ENCODE measurements around the gene GPR31.

The GPR31 gene

DNA sequence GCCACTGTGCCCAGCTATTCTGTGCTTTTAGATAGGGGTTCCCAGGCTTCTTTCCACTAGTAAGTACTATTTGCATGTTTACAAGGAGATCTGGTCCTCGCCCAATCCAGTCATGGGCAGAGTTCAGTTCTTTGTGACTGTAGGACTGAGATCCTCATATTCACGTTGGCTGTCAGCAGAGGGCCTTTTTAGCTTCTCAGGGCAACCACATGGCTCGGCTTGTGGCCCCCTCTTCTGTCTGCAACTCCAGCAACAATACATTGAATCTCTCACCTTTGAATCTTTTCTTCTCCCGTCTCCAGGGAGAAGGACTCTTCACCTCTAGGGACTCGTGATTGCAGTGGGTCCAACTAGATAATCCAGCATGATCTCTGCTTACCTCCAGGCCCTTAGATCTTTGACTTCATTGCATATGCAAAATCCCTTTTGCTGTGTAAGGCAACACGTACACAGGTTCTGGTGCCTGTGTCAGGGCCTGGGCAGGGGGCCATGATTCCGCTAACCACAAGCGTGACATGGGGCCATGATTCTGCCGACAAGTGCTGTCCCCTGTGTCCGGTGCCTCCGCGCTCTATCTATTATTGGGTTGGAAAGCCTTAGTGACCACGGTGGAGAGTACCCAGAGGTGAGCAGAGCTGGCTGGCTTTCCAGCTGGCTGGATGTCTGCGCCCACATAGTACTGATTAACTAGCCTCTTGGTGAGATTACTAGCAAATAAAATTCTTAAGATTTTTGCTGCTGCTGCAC is 29.8 kb downstream of the GPR31 start:
- Histone ChIP-seq H3K4me1 (ENCODE audit: insufficient read depth, low read length) (no peaks in the 10 kb centered on the region), H3K4me3 (ENCODE audit: low read length) (no peak overlapping the region), H2AFZ (ENCODE audit: low read depth, low read length) (no peak overlapping the region), H3K36me3 (ENCODE audit: insufficient read depth, low read length) (no peaks in the 10 kb centered on the region), H3K9me3 (ENCODE audit: low read length) (no peaks in the 10 kb centered on the region), H3K27me3 (ENCODE audit: insufficient read depth, low read length) (no peaks in the 10 kb centered on the region)

DNA sequence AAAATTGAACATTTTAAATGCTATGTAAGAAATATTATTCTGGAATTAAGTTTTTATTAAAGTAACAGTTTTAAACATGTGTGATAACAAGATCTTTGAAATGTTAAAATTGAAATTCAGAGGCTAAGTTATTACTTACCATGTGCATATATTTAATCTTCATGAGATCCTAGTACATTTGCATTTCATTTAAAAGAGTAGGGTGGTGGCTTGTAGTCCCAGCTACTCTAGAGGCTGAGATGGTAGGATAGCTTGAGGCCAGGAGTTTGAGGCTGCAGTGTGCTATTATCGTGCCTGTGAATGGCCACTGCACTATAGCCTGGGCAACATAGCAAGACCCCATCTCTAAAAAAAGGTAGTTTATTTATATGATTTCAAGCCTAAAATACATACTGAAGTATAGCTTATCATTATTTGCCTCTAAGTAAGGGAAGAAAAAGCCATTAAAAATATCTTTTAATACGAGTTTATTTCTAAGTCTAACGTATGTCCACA is 31.9 kb downstream of the GPR31 start:
- Histone ChIP-seq H3K36me3 (ENCODE audit: insufficient read depth, low read length) (no peaks in the 10 kb centered on the region), H3K4me3 (ENCODE audit: low read length) (no peak overlapping the region), H3K9me3 (ENCODE audit: low read length) (no peaks in the 10 kb centered on the region), H3K27me3 (ENCODE audit: insufficient read depth, low read length) (no peaks in the 10 kb centered on the region), H2AFZ (ENCODE audit: low read depth, low read length) (no peak overlapping the region), H3K4me1 (ENCODE audit: insufficient read depth, low read length) (peaks cover 2% of the 10 kb centered on the region)

- no peak overlapping the region for H2AFZ ChIP-seq (ENCODE audit: low read depth, low read length)
- no peak overlapping the region for H3K4me3 ChIP-seq (ENCODE audit: low read length)
- H3K36me3 ChIP-seq (ENCODE audit: insufficient read depth, low read length): no peaks in the 10 kb centered on the region
- H3K27me3 ChIP-seq (ENCODE audit: insufficient read depth, low read length): no peaks in the 10 kb centered on the region
- peaks cover 7% of the 10 kb centered on the region for H3K4me1 ChIP-seq (ENCODE audit: insufficient read depth, low read length)
- H3K9me3 ChIP-seq (ENCODE audit: low read length): no peaks in the 10 kb centered on the region
These were observed 32.4 kb downstream of the GPR31 start for GRCh38 chr6:167125410-167125809.

DNA sequence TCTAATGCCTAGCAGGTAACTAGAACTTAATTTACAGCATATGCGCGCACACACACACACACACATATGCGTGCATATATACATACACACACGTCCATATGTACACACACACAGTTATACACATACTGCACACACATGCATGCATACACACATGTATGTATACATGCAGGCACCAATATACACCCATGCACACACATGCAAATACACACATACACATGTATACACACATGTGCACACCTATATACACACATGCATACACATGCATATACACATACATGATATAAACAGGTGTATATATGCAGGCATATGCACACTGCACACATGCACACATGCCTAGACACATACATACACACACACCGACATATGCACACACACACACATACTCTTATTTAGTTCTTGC is 33.0 kb downstream of the GPR31 start:
- Histone ChIP-seq H3K36me3 (ENCODE audit: insufficient read depth, low read length) (no peaks in the 10 kb centered on the region), H3K4me1 (ENCODE audit: insufficient read depth, low read length) (peaks cover 9% of the 10 kb centered on the region), H3K4me3 (ENCODE audit: low read length) (no peak overlapping the region), H3K27me3 (ENCODE audit: insufficient read depth, low read length) (no peaks in the 10 kb centered on the region), H3K9me3 (ENCODE audit: low read length) (no peaks in the 10 kb centered on the region), H2AFZ (ENCODE audit: low read depth, low read length) (no peak overlapping the region)

DNA sequence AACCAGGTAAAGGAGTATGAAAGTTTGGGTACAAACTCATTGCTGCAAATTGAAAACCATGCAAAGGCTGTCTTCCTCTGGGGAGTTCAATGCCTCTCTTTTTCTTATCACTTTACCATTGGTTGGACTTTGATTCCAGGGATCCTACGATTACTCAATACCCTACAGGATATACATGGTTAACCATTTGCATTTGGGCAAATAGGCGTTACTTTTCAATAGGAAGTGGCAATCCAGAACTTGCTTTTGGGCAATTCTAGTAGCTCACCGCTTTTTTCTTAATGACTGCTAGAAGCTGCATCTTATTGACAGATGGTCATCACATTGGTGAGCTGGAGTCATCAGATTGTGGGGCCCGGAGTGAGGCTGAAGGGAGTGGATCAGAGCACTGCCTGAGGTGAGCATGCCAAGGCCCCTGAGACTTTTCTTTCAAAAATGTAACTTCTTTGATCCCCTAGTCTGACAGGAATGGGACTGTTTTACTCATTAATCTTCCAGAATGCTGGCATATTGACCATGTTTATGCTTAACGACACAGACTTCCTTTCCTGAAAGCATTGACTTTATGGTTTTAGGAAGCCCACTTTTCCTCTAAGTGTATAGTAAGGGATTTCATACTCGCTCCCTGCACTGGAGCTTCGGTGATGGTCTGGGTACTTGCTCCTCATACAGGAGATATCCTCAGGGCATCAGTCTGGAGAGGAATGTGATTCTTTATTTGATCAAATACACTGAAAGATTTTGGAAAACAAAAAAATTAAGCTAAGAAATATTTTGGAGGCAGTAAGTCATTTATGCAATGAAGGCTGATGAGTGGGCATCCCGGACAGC is 34.7 kb downstream of the GPR31 start, which contains the start of gene CCR6:
CCR6 (plus strand) TSS at position 270 of the 831 bp plus-strand sequence. CDS start 13,039 bp downstream, outside the sequence.
- H3K9me3 ChIP-seq (ENCODE audit: low read length): no peaks in the 10 kb centered on the region
- H3K4me1 ChIP-seq (ENCODE audit: insufficient read depth, low read length): peaks cover 9% of the 10 kb centered on the region

DNA sequence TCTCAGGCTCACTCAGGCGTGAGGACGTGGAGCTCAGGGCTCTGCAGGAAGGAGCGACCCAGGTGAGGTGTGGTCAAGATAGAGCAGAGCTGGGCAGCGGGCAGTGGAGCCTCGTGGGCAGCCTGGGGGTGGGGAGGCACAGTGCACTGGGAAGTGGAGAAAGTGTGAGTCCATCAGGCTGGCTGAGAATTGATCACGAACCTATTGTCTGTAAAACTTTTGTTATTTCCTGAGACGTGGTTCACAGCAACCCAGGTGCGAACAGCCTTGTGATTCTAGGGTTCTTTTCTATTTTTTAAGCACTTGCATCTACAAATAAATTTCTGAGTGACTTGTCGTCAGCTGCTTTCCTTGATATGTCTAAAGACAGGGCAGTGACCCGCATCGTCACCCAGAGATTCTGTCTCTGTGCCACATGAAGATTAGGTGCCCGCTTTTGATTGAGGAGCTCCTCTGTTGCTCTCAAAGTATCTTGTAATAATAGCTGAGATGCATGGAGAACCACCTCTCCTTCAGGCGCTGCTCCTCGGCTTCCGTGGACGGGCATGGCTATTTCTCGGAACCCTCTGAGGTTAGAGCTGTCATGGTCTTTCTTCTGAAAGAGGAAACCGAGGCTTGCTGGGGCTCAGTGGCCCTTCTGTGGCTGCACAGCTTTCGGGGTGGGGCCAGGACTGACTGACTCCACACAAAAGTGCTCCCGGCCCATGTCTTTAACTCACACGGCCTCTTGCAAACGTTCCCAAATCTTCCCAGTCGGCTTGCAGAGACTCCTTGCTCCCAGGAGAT is 35.5 kb downstream of the GPR31 start:
- Histone ChIP-seq H3K9me3 (ENCODE audit: low read length) (no peaks in the 10 kb centered on the region), H3K36me3 (ENCODE audit: insufficient read depth, low read length) (no peaks in the 10 kb centered on the region), H3K4me3 (ENCODE audit: low read length) (no peak overlapping the region), H2AFZ (ENCODE audit: low read depth, low read length) (no peak overlapping the region), H3K27me3 (ENCODE audit: insufficient read depth, low read length) (no peaks in the 10 kb centered on the region), H3K4me1 (ENCODE audit: insufficient read depth, low read length) (peaks cover 9% of the 10 kb centered on the region)

More for the DNA sequence above, 34.7 kb downstream of the GPR31 start, which contains the start of gene CCR6:
- no peak within 1 kb of the TSS for H2AFZ ChIP-seq (ENCODE audit: low read depth, low read length)
- H3K4me3 ChIP-seq (ENCODE audit: low read length): no peak within 1 kb of the TSS
- no peaks in the 10 kb centered on the region for H3K27me3 ChIP-seq (ENCODE audit: insufficient read depth, low read length)
- no peaks in the 10 kb centered on the region for H3K36me3 ChIP-seq (ENCODE audit: insufficient read depth, low read length)

DNA sequence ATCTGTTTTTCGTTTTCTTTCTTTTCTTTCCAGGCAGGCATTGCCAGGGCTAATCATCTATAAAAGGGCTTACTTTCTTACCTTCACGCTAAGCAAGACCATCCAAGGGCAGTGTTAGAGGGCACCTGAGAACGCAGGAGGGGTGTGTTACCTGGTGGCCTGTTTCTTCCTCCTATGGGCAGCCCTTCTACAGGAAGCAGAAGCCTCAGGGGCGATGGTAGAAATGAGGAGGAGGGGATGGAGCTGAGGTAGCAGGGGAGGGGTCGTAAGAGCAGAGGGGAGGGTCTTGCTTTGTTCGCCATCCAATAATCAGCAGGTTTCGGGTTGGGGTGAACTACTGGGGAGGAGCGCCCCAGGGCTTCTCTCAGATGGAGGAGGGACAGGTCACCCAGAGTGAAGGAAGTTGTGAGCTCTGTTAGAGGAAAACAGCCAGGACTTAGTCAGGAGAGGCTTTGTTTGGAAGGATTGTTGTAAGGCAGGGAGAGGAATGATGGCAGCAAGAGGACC is 36.4 kb downstream of the GPR31 start:
- H3K9me3 ChIP-seq (ENCODE audit: low read length): no peaks in the 10 kb centered on the region
- H3K36me3 ChIP-seq (ENCODE audit: insufficient read depth, low read length): no peaks in the 10 kb centered on the region
- H2AFZ ChIP-seq (ENCODE audit: low read depth, low read length): no peak overlapping the region
- no peaks in the 10 kb centered on the region for H3K27me3 ChIP-seq (ENCODE audit: insufficient read depth, low read length)
- peaks cover 9% of the 10 kb centered on the region for H3K4me1 ChIP-seq (ENCODE audit: insufficient read depth, low read length)
- H3K4me3 ChIP-seq (ENCODE audit: low read length): no peak overlapping the region

- no peaks in the 10 kb centered on the region for H3K27me3 ChIP-seq (ENCODE audit: insufficient read depth, low read length)
- no peaks in the 10 kb centered on the region for H3K9me3 ChIP-seq (ENCODE audit: low read length)
- no peak overlapping the region for H2AFZ ChIP-seq (ENCODE audit: low read depth, low read length)
- H3K4me1 ChIP-seq (ENCODE audit: insufficient read depth, low read length): peaks cover 9% of the 10 kb centered on the region
- no peaks in the 10 kb centered on the region for H3K36me3 ChIP-seq (ENCODE audit: insufficient read depth, low read length)
- no peak overlapping the region for H3K4me3 ChIP-seq (ENCODE audit: low read length)
These were observed 37.2 kb downstream of the GPR31 start for GRCh38 chr6:167120583-167120903.

DNA sequence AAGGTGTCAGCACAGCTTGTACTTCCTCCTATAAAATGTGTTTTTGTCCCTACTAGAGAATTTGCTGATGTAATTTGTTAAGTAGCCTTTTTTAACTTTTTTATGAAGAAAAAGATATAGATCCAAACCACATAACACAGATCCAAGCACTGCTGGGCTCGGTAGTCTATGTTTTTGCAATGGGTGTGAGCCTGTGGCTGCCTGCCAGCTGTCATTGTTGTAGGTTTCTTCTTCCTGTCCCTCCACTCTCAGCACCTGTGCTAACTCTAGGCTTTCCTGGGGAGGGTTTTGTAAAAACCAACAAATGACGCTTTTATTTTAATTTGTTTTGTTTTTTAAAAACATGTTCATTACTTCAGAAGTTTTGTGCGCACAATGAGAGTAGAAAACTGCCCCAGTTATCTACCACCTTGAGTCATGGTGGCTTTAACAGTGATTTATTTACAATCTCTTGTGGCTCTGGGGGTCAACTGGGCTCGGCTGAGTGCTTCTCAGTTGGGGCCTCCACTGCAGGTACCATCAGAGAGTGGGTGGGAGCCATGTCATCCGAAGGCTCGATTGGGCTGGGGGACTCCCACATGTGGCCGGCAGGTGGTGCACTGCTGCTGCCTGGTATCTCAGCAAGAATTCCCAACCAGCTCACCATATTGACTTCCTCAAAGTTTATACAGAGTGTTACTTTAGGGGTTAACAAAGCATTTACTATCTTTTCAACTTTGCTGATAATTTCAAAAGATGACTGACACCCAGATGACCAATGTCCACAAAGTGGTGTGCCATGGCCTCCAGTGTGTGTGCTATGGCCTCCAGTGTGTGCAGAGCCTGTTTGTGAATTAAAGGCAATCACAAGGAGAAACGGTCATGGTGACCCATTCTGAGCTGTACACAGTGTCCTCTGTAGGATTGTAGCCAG is 37.9 kb downstream of the GPR31 start:
- no peak overlapping the region for H3K4me3 ChIP-seq (ENCODE audit: low read length)
- H2AFZ ChIP-seq (ENCODE audit: low read depth, low read length): no peak overlapping the region
- no peaks in the 10 kb centered on the region for H3K9me3 ChIP-seq (ENCODE audit: low read length)
- H3K36me3 ChIP-seq (ENCODE audit: insufficient read depth, low read length): no peaks in the 10 kb centered on the region
- H3K27me3 ChIP-seq (ENCODE audit: insufficient read depth, low read length): no peaks in the 10 kb centered on the region
- H3K4me1 ChIP-seq (ENCODE audit: insufficient read depth, low read length): peaks cover 9% of the 10 kb centered on the region

DNA sequence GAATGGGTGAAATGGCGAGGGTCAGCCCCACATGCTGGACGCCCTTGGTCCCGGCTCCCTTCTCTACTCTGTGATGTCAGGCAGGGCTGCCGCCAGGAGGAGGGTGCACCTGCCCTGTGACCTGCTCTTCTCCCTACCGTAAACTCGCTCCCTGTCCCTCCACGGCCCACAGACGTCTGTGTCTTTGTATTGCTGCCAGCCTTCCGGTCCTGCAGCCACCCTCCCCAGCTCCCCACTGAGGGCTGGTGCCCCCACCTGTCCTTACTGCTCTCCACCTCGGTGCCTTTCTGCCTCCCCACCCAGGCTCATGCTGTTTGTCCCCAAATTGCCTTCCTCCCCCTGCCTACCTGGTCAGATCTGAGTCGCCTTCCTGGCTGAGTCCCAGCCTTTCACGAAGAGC is 38.9 kb downstream of the GPR31 start:
- Histone ChIP-seq H3K27me3 (ENCODE audit: insufficient read depth, low read length) (no peaks in the 10 kb centered on the region), H3K4me1 (ENCODE audit: insufficient read depth, low read length) (peaks cover 12% of the 10 kb centered on the region), H3K36me3 (ENCODE audit: insufficient read depth, low read length) (no peaks in the 10 kb centered on the region), H3K9me3 (ENCODE audit: low read length) (no peaks in the 10 kb centered on the region), H3K4me3 (ENCODE audit: low read length) (no peak overlapping the region), H2AFZ (ENCODE audit: low read depth, low read length) (no peak overlapping the region)

DNA sequence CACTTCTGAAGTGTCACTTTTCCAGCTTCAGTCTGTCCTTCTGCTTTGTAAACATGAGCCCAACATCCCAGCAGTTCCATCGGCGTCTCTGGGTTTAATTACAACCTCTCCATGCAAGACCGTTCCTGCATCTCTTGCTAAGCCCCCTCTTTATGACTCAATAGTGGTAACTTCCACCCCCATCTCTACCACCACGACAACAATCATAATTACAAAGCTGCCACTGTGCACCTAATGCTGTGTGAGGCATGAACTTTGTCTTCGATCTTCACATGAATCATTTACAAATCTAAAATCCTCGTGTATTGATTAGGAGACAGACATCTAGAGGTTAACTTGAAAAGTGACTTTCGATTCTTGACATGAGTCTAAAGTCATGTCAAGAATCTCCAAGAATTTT is 39.8 kb downstream of the GPR31 start:
- no peak overlapping the region for H3K4me3 ChIP-seq (ENCODE audit: low read length)
- H3K36me3 ChIP-seq (ENCODE audit: insufficient read depth, low read length): no peaks in the 10 kb centered on the region
- peaks cover 12% of the 10 kb centered on the region for H3K4me1 ChIP-seq (ENCODE audit: insufficient read depth, low read length)
- H3K27me3 ChIP-seq (ENCODE audit: insufficient read depth, low read length): no peaks in the 10 kb centered on the region
- H3K9me3 ChIP-seq (ENCODE audit: low read length): no peaks in the 10 kb centered on the region
- H2AFZ ChIP-seq (ENCODE audit: low read depth, low read length): no peak overlapping the region

DNA sequence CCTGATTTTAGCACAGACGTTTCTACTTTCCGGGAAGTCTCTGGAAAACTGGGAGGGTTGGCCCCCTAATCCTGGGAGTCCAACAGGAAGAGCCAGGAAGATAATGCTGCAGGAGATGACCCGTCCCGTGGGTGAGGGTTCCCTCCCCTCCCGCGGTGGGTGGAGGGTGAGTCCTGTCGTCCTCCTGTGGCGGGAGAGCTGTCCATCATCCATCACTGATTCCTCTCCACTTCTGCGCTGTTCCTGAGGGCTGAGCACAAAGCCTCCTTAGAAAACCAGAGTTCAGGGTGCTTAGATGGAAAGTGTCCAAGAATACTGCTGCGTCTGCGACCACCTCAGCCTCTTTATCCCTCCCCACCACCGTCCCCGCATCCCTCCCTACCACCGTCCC is 40.9 kb downstream of the GPR31 start:
- peaks cover 12% of the 10 kb centered on the region for H3K4me1 ChIP-seq (ENCODE audit: insufficient read depth, low read length)
- no peaks in the 10 kb centered on the region for H3K9me3 ChIP-seq (ENCODE audit: low read length)
- H3K27me3 ChIP-seq (ENCODE audit: insufficient read depth, low read length): no peaks in the 10 kb centered on the region
- no peaks in the 10 kb centered on the region for H3K36me3 ChIP-seq (ENCODE audit: insufficient read depth, low read length)
- H2AFZ ChIP-seq (ENCODE audit: low read depth, low read length): no peak overlapping the region
- H3K4me3 ChIP-seq (ENCODE audit: low read length): no peak overlapping the region
